ENCODE data around the gene CBARP. TPM values are rescaled to one million over a fixed set of nuclear protein-coding genes. Genes with fewer than 3 reads are reported as not detected.

The CBARP gene
- total and polyA plus RNA-seq, 9 of the 15 experiments (the other 6 are each of a cell fraction or from before 2014, with no cell fraction given): 0.03 to 8.9 (median 1.2) TPM; not detected in 1

- peak overlapping the region; percentile 82 for H3K27ac ChIP-seq (ENCODE audit: extremely low read depth, low read depth, low read length)
- no peaks in the 10 kb centered on the region for H3K27me3 ChIP-seq (ENCODE audit: control insufficient read depth in 2 of 2, insufficient read depth in 2 of 2, low read length in 2 of 2)
- H3K4me1 ChIP-seq (replicated peaks in 1 of 2; ENCODE audit: control insufficient read depth in 2 of 2, insufficient read depth in 2 of 2, low read length in 2 of 2): peaks cover 22 to 96% of the 10 kb centered on the region in 2 experiments
- CTCF ChIA-PET (ENCODE audit: low intra/inter-chr PET ratio): interaction anchor here (0.6 to 1.3 kb wide), 2 partner anchors 14 to 407 kb away, joined by 3 to 5 read pairs; no protein-coding TSS in a partner anchor
- H3K9me3 ChIP-seq (replicated peaks; ENCODE audit: control insufficient read depth, insufficient read depth, low read depth, low read length): no peaks in the 10 kb centered on the region
- H3K4me3 ChIP-seq: peak overlapping the region; percentile 93
- H3K4me2 ChIP-seq (ENCODE audit: insufficient read depth, low read length): peak overlapping the region; percentile 84
- H4K20me1 ChIP-seq (replicated peaks; ENCODE audit: control insufficient read depth, insufficient read depth, low read length): 0 out of 2 replicates have a peak, but pooled peaks cover 4% of the 10 kb centered on the region
- peak in 1 of 4 experiments; percentile 70 for DNase-seq (ENCODE audit: extremely low read depth in 1 of 4, low spot score in 3 of 4)
- no peak for ATAC-seq
- peak overlapping the region; percentile 79 to 96 for H3K9ac ChIP-seq (ENCODE audit: insufficient read depth in 1 of 2, low read depth in 2 of 2, low read length in 2 of 2)
- peaks cover 60% of the 10 kb centered on the region; the same call in 2 of the 3 replicates for H3K36me3 ChIP-seq (ENCODE audit: control insufficient read depth, insufficient read depth, low read length)
- no TSS peak for BruUV-seq (replicated peaks)
- no peaks in the 10 kb centered on the region for H3K9me1 ChIP-seq (ENCODE audit: control insufficient read depth, insufficient read depth, low read length)
- in situ Hi-C loops (cut with MboI) (no loop called here), intact Hi-C loops (cut with micrococcal nuclease) (no loop called here)
- 1% methylated on average over 16 of the region's 30 CpGs for WGBS (ENCODE audit: insufficient coverage, low coverage, missing lambda C conversion rate)
- POLR2A ChIA-PET: interaction anchor here (0.9 to 7.8 kb wide), 4 partner anchors 8 to 17 kb away, joined by 3 to 88 read pairs (median 10); partner anchors contain the start of gene CIRBP
- FAIRE-seq: peak; percentile 67
- H3K79me2 ChIP-seq (ENCODE audit: control insufficient read depth, insufficient read depth, low read length): peaks cover 67% of the 10 kb centered on the region
- no peak overlapping the region for H2AFZ ChIP-seq (ENCODE audit: low read depth, low read length)
- TF ChIP-seq YY1 (IDR thresholded peaks at IDR 0.05; ENCODE audit: borderline replicate concordance in 1 of 3, control insufficient read depth in 1 of 3, extremely low read depth in 1 of 3, insufficient read depth in 3 of 3, insufficient read length in 1 of 3, insufficient replicate concordance in 2 of 3, low read depth in 1 of 3, low read length in 2 of 3) (no peak), MXD1 (CRISPR knock-in tag; IDR thresholded peaks at IDR 0.05; ENCODE audit: borderline replicate concordance, poor library complexity, severe bottlenecking) (no peak), SETDB1 (IDR thresholded peaks at IDR 0.05; ENCODE audit: low read length) (no peak), HMBOX1 (IDR thresholded peaks at IDR 0.05) (no peak), ZNF445 (CRISPR knock-in tag; IDR thresholded peaks at IDR 0.05; ENCODE audit: low read depth) (no peak), ZNF511 (CRISPR knock-in tag; IDR thresholded peaks at IDR 0.05) (no peak), ZNF764 (CRISPR knock-in tag; IDR thresholded peaks at IDR 0.05; ENCODE audit: low read depth) (no peak), ZNF384 (IDR thresholded peaks at IDR 0.05; ENCODE audit: low read depth, low read length) (peak; percentile 40; the same call in 1 of the 2 replicates), SNRNP70 (optimal IDR thresholded peaks at IDR 0.05; ENCODE audit: low read depth, low read length) (no peak), ZSCAN29 (IDR thresholded peaks at IDR 0.05) (no peak), PHF20 (IDR thresholded peaks at IDR 0.05; ENCODE audit: partially characterized antibody) (no peak), ZNF280B (CRISPR knock-in tag; IDR thresholded peaks at IDR 0.05) (no peak), ELK3 (CRISPR knock-in tag; IDR thresholded peaks at IDR 0.05) (no peak), CGGBP1 (CRISPR knock-in tag; IDR thresholded peaks at IDR 0.05) (no peak), KLF10 (CRISPR knock-in tag; IDR thresholded peaks at IDR 0.05) (no peak)
These were observed 14.5 kb upstream of the CBARP start for GRCh38 chr19:1252221-1252820.

Measured in K562 (cell line).